Measurements from ENCODE around the gene B3GNT3.

B3GNT3 gene

GRCh38 chr19:17832443-17833208 lies 37.7 kb downstream of the B3GNT3 start:
- DNase-seq (ENCODE audit: low read depth in 2 of 2), result no peak

GRCh38 chr19:17834350-17835181 lies 39.6 kb downstream of the B3GNT3 start:
- no peak for DNase-seq (ENCODE audit: low read depth in 2 of 2)

GRCh38 chr19:17835182-17836006 lies 40.5 kb downstream of the B3GNT3 start:
- DNase-seq (ENCODE audit: low read depth in 2 of 2), result no peak

- DNase-seq (ENCODE audit: low read depth in 2 of 2), result no peak
Observed at GRCh38 chr19:17836530-17836929, 41.6 kb downstream of the B3GNT3 start.

GRCh38 chr19:17837972-17838371 lies 43.0 kb downstream of the B3GNT3 start:
- DNase-seq (ENCODE audit: low read depth in 2 of 2), result no peak

- DNase-seq (ENCODE audit: low read depth in 2 of 2), result no peak
Observed at GRCh38 chr19:17840019-17840418, 45.1 kb downstream of the B3GNT3 start.

- DNase-seq (ENCODE audit: low read depth in 2 of 2), result no peak
Observed at GRCh38 chr19:17841371-17841809, 46.5 kb downstream of the B3GNT3 start.

- DNase-seq (ENCODE audit: low read depth in 2 of 2), result no peak
Observed at GRCh38 chr19:17841810-17842662, 47.1 kb downstream of the B3GNT3 start.

- no peak for DNase-seq (ENCODE audit: low read depth in 2 of 2)
Observed at GRCh38 chr19:17842663-17843291, 47.8 kb downstream of the B3GNT3 start.

GRCh38 chr19:17843292-17843827 lies 48.4 kb downstream of the B3GNT3 start:
- DNase-seq (ENCODE audit: low read depth in 2 of 2), result no peak

- no peak for DNase-seq (ENCODE audit: low read depth in 2 of 2)
Observed at GRCh38 chr19:17843908-17844490, 49.1 kb downstream of the B3GNT3 start.

- DNase-seq (ENCODE audit: low read depth in 2 of 2), result no peak
Observed at GRCh38 chr19:17846146-17846545, 51.2 kb downstream of the B3GNT3 start.

- DNase-seq (ENCODE audit: low read depth in 2 of 2), result peak; percentile 75 to 84
Observed at GRCh38 chr19:17847538-17848366, 52.8 kb downstream of the B3GNT3 start, which contains the start of gene JAK3. TSS of gene JAK3 (minus strand) at chr19:17847982. CDS start at chr19:17844417, 3,565 bp downstream.

- DNase-seq (ENCODE audit: low read depth in 2 of 2), result no peak
Observed at GRCh38 chr19:17848595-17849292, 53.8 kb downstream of the B3GNT3 start.

- DNase-seq (ENCODE audit: low read depth in 2 of 2), result no peak
Observed at GRCh38 chr19:17854061-17854460, 59.1 kb downstream of the B3GNT3 start.

GRCh38 chr19:17855280-17856152 lies 60.6 kb downstream of the B3GNT3 start:
- peak; percentile 72 to 73 for DNase-seq (ENCODE audit: low read depth in 2 of 2)
